ENCODE data around the gene CROCC2. TPM values are rescaled to one million over a fixed set of nuclear protein-coding genes. Genes with fewer than 3 reads are reported as not detected.

CROCC2 gene
- polyA plus RNA-seq, 1 donor: 0.09 TPM

GRCh38 chr2:240932001-240932723, 26.0 kb downstream of the CROCC2 start:
- no peak for DNase-seq
- WGBS (ENCODE audit: insufficient coverage, low lambda C conversion rate): no CpG with 5 or more reads among the region's 21 CpGs
- Histone ChIP-seq H3K27ac (ENCODE audit: low read length) (no peak overlapping the region), H3K36me3 (ENCODE audit: control insufficient read depth, insufficient read depth, low read length) (no peaks in the 10 kb centered on the region), H3K4me3 (ENCODE audit: low read length) (no peak overlapping the region), H3K4me1 (ENCODE audit: control insufficient read depth, insufficient read depth, low read length) (no peaks in the 10 kb centered on the region), H3K27me3 (ENCODE audit: control insufficient read depth, insufficient read depth, low read length) (no peaks in the 10 kb centered on the region), H3K9me3 (ENCODE audit: control insufficient read depth, low read depth, low read length) (no peaks in the 10 kb centered on the region)

GRCh38 chr2:240932724-240933047, 26.6 kb downstream of the CROCC2 start:
- Histone ChIP-seq H3K27ac (ENCODE audit: low read length) (no peak overlapping the region), H3K27me3 (ENCODE audit: control insufficient read depth, insufficient read depth, low read length) (no peaks in the 10 kb centered on the region), H3K4me3 (ENCODE audit: low read length) (no peak overlapping the region), H3K9me3 (ENCODE audit: control insufficient read depth, low read depth, low read length) (no peaks in the 10 kb centered on the region), H3K4me1 (ENCODE audit: control insufficient read depth, insufficient read depth, low read length) (no peaks in the 10 kb centered on the region), H3K36me3 (ENCODE audit: control insufficient read depth, insufficient read depth, low read length) (no peaks in the 10 kb centered on the region)
- no peak for DNase-seq
- no CpG with 5 or more reads among the region's 11 CpGs for WGBS (ENCODE audit: insufficient coverage, low lambda C conversion rate)

- no CpG with 5 or more reads among the region's 30 CpGs for WGBS (ENCODE audit: insufficient coverage, low lambda C conversion rate)
- H3K4me3 ChIP-seq (ENCODE audit: low read length): no peak overlapping the region
- no peak overlapping the region for H3K27ac ChIP-seq (ENCODE audit: low read length)
- H3K4me1 ChIP-seq (ENCODE audit: control insufficient read depth, insufficient read depth, low read length): no peaks in the 10 kb centered on the region
- no peak for DNase-seq
- H3K36me3 ChIP-seq (ENCODE audit: control insufficient read depth, insufficient read depth, low read length): no peaks in the 10 kb centered on the region
- H3K9me3 ChIP-seq (ENCODE audit: control insufficient read depth, low read depth, low read length): no peaks in the 10 kb centered on the region
- H3K27me3 ChIP-seq (ENCODE audit: control insufficient read depth, insufficient read depth, low read length): no peaks in the 10 kb centered on the region
Measured at GRCh38 chr2:240933048-240933965, 27.2 kb downstream of the CROCC2 start.

- Histone ChIP-seq H3K4me1 (ENCODE audit: control insufficient read depth, insufficient read depth, low read length) (no peaks in the 10 kb centered on the region), H3K27ac (ENCODE audit: low read length) (no peak overlapping the region), H3K36me3 (ENCODE audit: control insufficient read depth, insufficient read depth, low read length) (no peaks in the 10 kb centered on the region), H3K4me3 (ENCODE audit: low read length) (no peak overlapping the region), H3K27me3 (ENCODE audit: control insufficient read depth, insufficient read depth, low read length) (no peaks in the 10 kb centered on the region), H3K9me3 (ENCODE audit: control insufficient read depth, low read depth, low read length) (no peaks in the 10 kb centered on the region)
- no peak for DNase-seq
- no CpG with 5 or more reads among the region's 23 CpGs for WGBS (ENCODE audit: insufficient coverage, low lambda C conversion rate)
Measured at GRCh38 chr2:240933966-240934700, 28.0 kb downstream of the CROCC2 start.

- no peaks in the 10 kb centered on the region for H3K9me3 ChIP-seq (ENCODE audit: control insufficient read depth, low read depth, low read length)
- no peaks in the 10 kb centered on the region for H3K36me3 ChIP-seq (ENCODE audit: control insufficient read depth, insufficient read depth, low read length)
- WGBS (ENCODE audit: insufficient coverage, low lambda C conversion rate): no CpG with 5 or more reads among the region's 12 CpGs
- H3K27ac ChIP-seq (ENCODE audit: low read length): no peak overlapping the region
- no peaks in the 10 kb centered on the region for H3K4me1 ChIP-seq (ENCODE audit: control insufficient read depth, insufficient read depth, low read length)
- no peak for DNase-seq
- no peaks in the 10 kb centered on the region for H3K27me3 ChIP-seq (ENCODE audit: control insufficient read depth, insufficient read depth, low read length)
- H3K4me3 ChIP-seq (ENCODE audit: low read length): no peak overlapping the region
Measured at GRCh38 chr2:240934701-240935102, 28.6 kb downstream of the CROCC2 start.

- H3K4me3 ChIP-seq (ENCODE audit: low read length): no peak overlapping the region
- no peaks in the 10 kb centered on the region for H3K36me3 ChIP-seq (ENCODE audit: control insufficient read depth, insufficient read depth, low read length)
- no CpG with 5 or more reads among the region's 25 CpGs for WGBS (ENCODE audit: insufficient coverage, low lambda C conversion rate)
- H3K27me3 ChIP-seq (ENCODE audit: control insufficient read depth, insufficient read depth, low read length): no peaks in the 10 kb centered on the region
- no peaks in the 10 kb centered on the region for H3K9me3 ChIP-seq (ENCODE audit: control insufficient read depth, low read depth, low read length)
- no peaks in the 10 kb centered on the region for H3K4me1 ChIP-seq (ENCODE audit: control insufficient read depth, insufficient read depth, low read length)
- DNase-seq: no peak
- no peak overlapping the region for H3K27ac ChIP-seq (ENCODE audit: low read length)
Measured at GRCh38 chr2:240935103-240935876, 29.2 kb downstream of the CROCC2 start.

GRCh38 chr2:240936106-240936505, 30.0 kb downstream of the CROCC2 start:
- no peaks in the 10 kb centered on the region for H3K36me3 ChIP-seq (ENCODE audit: control insufficient read depth, insufficient read depth, low read length)
- DNase-seq: no peak
- no peak overlapping the region for H3K4me3 ChIP-seq (ENCODE audit: low read length)
- no peak overlapping the region for H3K27ac ChIP-seq (ENCODE audit: low read length)
- H3K9me3 ChIP-seq (ENCODE audit: control insufficient read depth, low read depth, low read length): no peaks in the 10 kb centered on the region
- H3K27me3 ChIP-seq (ENCODE audit: control insufficient read depth, insufficient read depth, low read length): no peaks in the 10 kb centered on the region
- no peaks in the 10 kb centered on the region for H3K4me1 ChIP-seq (ENCODE audit: control insufficient read depth, insufficient read depth, low read length)
- 100% methylated on average over 2 of the region's 9 CpGs for WGBS (ENCODE audit: insufficient coverage, low lambda C conversion rate)

GRCh38 chr2:240946046-240946445, 39.9 kb downstream of the CROCC2 start:
- H3K4me1 ChIP-seq (ENCODE audit: control insufficient read depth, insufficient read depth, low read length): no peaks in the 10 kb centered on the region
- H3K27ac ChIP-seq (ENCODE audit: low read length): no peak overlapping the region
- H3K9me3 ChIP-seq (ENCODE audit: control insufficient read depth, low read depth, low read length): no peaks in the 10 kb centered on the region
- DNase-seq: no peak
- no peak overlapping the region for H3K4me3 ChIP-seq (ENCODE audit: low read length)
- H3K36me3 ChIP-seq (ENCODE audit: control insufficient read depth, insufficient read depth, low read length): no peaks in the 10 kb centered on the region
- WGBS (ENCODE audit: insufficient coverage, low lambda C conversion rate): no CpG with 5 or more reads among the region's 7 CpGs
- no peaks in the 10 kb centered on the region for H3K27me3 ChIP-seq (ENCODE audit: control insufficient read depth, insufficient read depth, low read length)

- Histone ChIP-seq H3K36me3 (ENCODE audit: control insufficient read depth, insufficient read depth, low read length) (no peaks in the 10 kb centered on the region), H3K4me3 (ENCODE audit: low read length) (no peak overlapping the region), H3K27me3 (ENCODE audit: control insufficient read depth, insufficient read depth, low read length) (no peaks in the 10 kb centered on the region), H3K27ac (ENCODE audit: low read length) (no peak overlapping the region), H3K9me3 (ENCODE audit: control insufficient read depth, low read depth, low read length) (no peaks in the 10 kb centered on the region), H3K4me1 (ENCODE audit: control insufficient read depth, insufficient read depth, low read length) (no peaks in the 10 kb centered on the region)
- DNase-seq: no peak
- no CpG with 5 or more reads among the region's 5 CpGs for WGBS (ENCODE audit: insufficient coverage, low lambda C conversion rate)
Measured at GRCh38 chr2:240946654-240947053, 40.5 kb downstream of the CROCC2 start.

GRCh38 chr2:240947176-240947575, 41.0 kb downstream of the CROCC2 start:
- WGBS (ENCODE audit: insufficient coverage, low lambda C conversion rate): no CpG with 5 or more reads among the region's 6 CpGs
- no peak for DNase-seq

More at GRCh38 chr2:240947176-240947575, 41.0 kb downstream of the CROCC2 start:
- H3K27me3 ChIP-seq (ENCODE audit: control insufficient read depth, insufficient read depth, low read length): no peaks in the 10 kb centered on the region
- no peaks in the 10 kb centered on the region for H3K36me3 ChIP-seq (ENCODE audit: control insufficient read depth, insufficient read depth, low read length)
- no peak overlapping the region for H3K4me3 ChIP-seq (ENCODE audit: low read length)
- H3K27ac ChIP-seq (ENCODE audit: low read length): no peak overlapping the region
- H3K9me3 ChIP-seq (ENCODE audit: control insufficient read depth, low read depth, low read length): no peaks in the 10 kb centered on the region
- H3K4me1 ChIP-seq (ENCODE audit: control insufficient read depth, insufficient read depth, low read length): no peaks in the 10 kb centered on the region

All from large intestine (tissue), 3 donors.